NT2/D1 (cell line): ENCODE data around the gene ACTR3C.
A peak's percentile ranks its signal among the peaks of the same experiment; 100 is the strongest.

ENCODE experiments used
- DNase-seq: peaks from one replicate; pipeline ENCODE4 v3.0.0-alpha.2; 2011; ENCODE audit warnings: low read depth, low spot score
- H3K27me3 ChIP-seq: 2 replicates; pipeline ENCODE4 v1.6.0; 2011; ENCODE audit warnings: mild to moderate bottlenecking; ENCODE audit not compliant: insufficient read length, insufficient read depth
- H3K36me3 ChIP-seq: 2 replicates; pipeline ENCODE4 v1.6.1; 2011; ENCODE audit warnings: mild to moderate bottlenecking, low read length, mixed read lengths; ENCODE audit not compliant: insufficient read depth, insufficient read length
- H3K4me1 ChIP-seq: 2 replicates; pipeline ENCODE4 v1.5.1; 2011; ENCODE audit not compliant: insufficient read depth, insufficient read length
- H3K4me3 ChIP-seq: 2 replicates; pipeline ENCODE4 v1.5.1; 2011; ENCODE audit warnings: low read depth; ENCODE audit not compliant: insufficient read length
- H3K9ac ChIP-seq: 2 replicates; pipeline ENCODE4 v1.6.0; 2011; ENCODE audit warnings: low read depth; ENCODE audit not compliant: insufficient read length
- H3K9me3 ChIP-seq: 2 replicates; pipeline ENCODE4 v1.5.1; 2011; ENCODE audit warnings: mild to moderate bottlenecking, low read length; ENCODE audit not compliant: insufficient read depth
- SUZ12 ChIP-seq: IDR thresholded peaks from 2 replicates; pipeline ENCODE4 v1.6.1; 2011; ENCODE audit not compliant: insufficient read length, insufficient read depth; ENCODE audit errors: extremely low read depth
- YY1 ChIP-seq: IDR thresholded peaks from 2 replicates; pipeline ENCODE4 v1.6.1; 2011; ENCODE audit not compliant: insufficient read length, insufficient read depth
- ZNF274 ChIP-seq: IDR thresholded peaks from 2 replicates; pipeline ENCODE4 v1.6.1; 2011; ENCODE audit warnings: mild to moderate bottlenecking, low read depth, low read length

ACTR3C gene

GRCh38 chr7:150343225-150343624 is 19.9 kb upstream of the ACTR3C start:
- H3K36me3 ChIP-seq = peaks cover 20% of the 10 kb centered on the region
- H3K27me3 ChIP-seq = peaks cover 21% of the 10 kb centered on the region
- DNase-seq = no peak

GRCh38 chr7:150342121-150342408 is 18.7 kb upstream of the ACTR3C start:
- Histone ChIP-seq H3K4me1 (peaks cover 20% of the 10 kb centered on the region), H3K27me3 (peaks cover 21% of the 10 kb centered on the region), H3K9me3 (peaks cover 17% of the 10 kb centered on the region), H3K36me3 (peaks cover 32% of the 10 kb centered on the region), H3K4me3 (peak overlapping the region; percentile 3), H3K9ac (peak overlapping the region; percentile 68)
- DNase-seq = no peak
- TF ChIP-seq ZNF274 = no peak
- TF ChIP-seq SUZ12 = no peak
- TF ChIP-seq YY1 = no peak

More at GRCh38 chr7:150343225-150343624, 19.9 kb upstream of the ACTR3C start:
- Histone ChIP-seq H3K4me3 (no peak overlapping the region), H3K9me3 (peaks cover 22% of the 10 kb centered on the region), H3K9ac (no peak overlapping the region), H3K4me1 (peaks cover 18% of the 10 kb centered on the region)
- no peak for TF ChIP-seq ZNF274
- TF ChIP-seq YY1 = no peak
- no peak for TF ChIP-seq SUZ12

- H3K9me3 ChIP-seq = peaks cover 17% of the 10 kb centered on the region
- H3K9ac ChIP-seq = peak within 1 kb of the TSS; percentile 87
- no peak for DNase-seq
- peaks cover 21% of the 10 kb centered on the region for H3K27me3 ChIP-seq
- peaks cover 38% of the 10 kb centered on the region for H3K36me3 ChIP-seq
- H3K4me3 ChIP-seq = peak within 1 kb of the TSS; percentile 61
- no peak for TF ChIP-seq YY1
- TF ChIP-seq ZNF274 = no peak
- no peak for TF ChIP-seq SUZ12
- H3K4me1 ChIP-seq = peaks cover 20% of the 10 kb centered on the region
These were observed 18.1 kb upstream of the ACTR3C start, which contains the start of gene RARRES2 for GRCh38 chr7:150341263-150342120. Gene RARRES2 (minus strand): TSS chr7:150341629. CDS start chr7:150340609, 1,020 bp downstream.

- Histone ChIP-seq H3K9ac (peak overlapping the region; percentile 87), H3K4me3 (peak overlapping the region; percentile 61), H3K9me3 (peaks cover 17% of the 10 kb centered on the region)
These were observed 17.5 kb upstream of the ACTR3C start for GRCh38 chr7:150340875-150341262.

GRCh38 chr7:150340024-150340749 is 16.8 kb upstream of the ACTR3C start:
- peak overlapping the region; percentile 81 for H3K9ac ChIP-seq
- H3K36me3 ChIP-seq = peaks cover 43% of the 10 kb centered on the region
- DNase-seq = no peak
- H3K4me3 ChIP-seq = peak overlapping the region; percentile 54
- TF ChIP-seq SUZ12 = no peak
- no peak for TF ChIP-seq ZNF274
- TF ChIP-seq YY1 = no peak
- H3K27me3 ChIP-seq = peaks cover 21% of the 10 kb centered on the region
- H3K9me3 ChIP-seq = peaks cover 17% of the 10 kb centered on the region
- peaks cover 24% of the 10 kb centered on the region for H3K4me1 ChIP-seq

More at GRCh38 chr7:150340875-150341262, 17.5 kb upstream of the ACTR3C start:
- DNase-seq = no peak
- Histone ChIP-seq H3K27me3 (peaks cover 21% of the 10 kb centered on the region), H3K36me3 (peaks cover 41% of the 10 kb centered on the region), H3K4me1 (peaks cover 22% of the 10 kb centered on the region)
- TF ChIP-seq YY1 (no peak), ZNF274 (no peak), SUZ12 (no peak)

GRCh38 chr7:150339409-150339809 is 16.1 kb upstream of the ACTR3C start:
- Histone ChIP-seq H3K4me3 (peak overlapping the region; percentile 54), H3K27me3 (peaks cover 21% of the 10 kb centered on the region), H3K36me3 (peaks cover 43% of the 10 kb centered on the region), H3K4me1 (peaks cover 25% of the 10 kb centered on the region), H3K9me3 (peaks cover 11% of the 10 kb centered on the region), H3K9ac (peak overlapping the region; percentile 81)
- no peak for DNase-seq
- TF ChIP-seq SUZ12 (no peak), YY1 (no peak), ZNF274 (no peak)

- Histone ChIP-seq H3K4me3 (no peak overlapping the region), H3K36me3 (peaks cover 50% of the 10 kb centered on the region), H3K27me3 (peaks cover 14% of the 10 kb centered on the region), H3K9me3 (no peaks in the 10 kb centered on the region; the same call in 1 of the 2 replicates), H3K4me1 (peaks cover 31% of the 10 kb centered on the region), H3K9ac (peak overlapping the region; percentile 10)
- no peak for TF ChIP-seq YY1
- TF ChIP-seq ZNF274 = no peak
- no peak for TF ChIP-seq SUZ12
- no peak for DNase-seq
These were observed 15.0 kb upstream of the ACTR3C start for GRCh38 chr7:150338166-150338829.
